ENCODE results near the gene SLC47A1.

The SLC47A1 gene

GRCh38 chr17:19590912-19591551, 57.4 kb downstream of the SLC47A1 start:
- H3K27me3 ChIP-seq (ENCODE audit: control insufficient read depth, insufficient read depth, low read length): no peaks in the 10 kb centered on the region
- H3K79me2 ChIP-seq: no peaks in the 10 kb centered on the region
- H3K9me3 ChIP-seq (ENCODE audit: control insufficient read depth, low read length): no peaks in the 10 kb centered on the region
- no peak overlapping the region for H3K4me3 ChIP-seq (ENCODE audit: low read depth, low read length)
- no peak for TF ChIP-seq CTCF (IDR thresholded peaks at IDR 0.05)
- H2AFZ ChIP-seq: no peak overlapping the region
- no peaks in the 10 kb centered on the region for H3K4me1 ChIP-seq
- no peak overlapping the region for H3K27ac ChIP-seq
- no peak overlapping the region for H3K4me2 ChIP-seq (ENCODE audit: low read length)
- H3K9ac ChIP-seq: no peak overlapping the region
- no peaks in the 10 kb centered on the region for H3K36me3 ChIP-seq (ENCODE audit: control insufficient read depth, insufficient read depth, low read length)

GRCh38 chr17:19592316-19592715, 58.7 kb downstream of the SLC47A1 start:
- H3K4me1 ChIP-seq: no peaks in the 10 kb centered on the region
- H3K4me2 ChIP-seq (ENCODE audit: low read length): no peak overlapping the region

GRCh38 chr17:19596869-19597268, 63.2 kb downstream of the SLC47A1 start:
- Histone ChIP-seq H3K36me3 (ENCODE audit: control insufficient read depth, insufficient read depth, low read length) (no peaks in the 10 kb centered on the region), H3K4me2 (ENCODE audit: low read length) (no peak overlapping the region), H3K9ac (no peak overlapping the region), H3K4me3 (ENCODE audit: low read depth, low read length) (no peak overlapping the region), H3K27ac (no peak overlapping the region), H3K27me3 (ENCODE audit: control insufficient read depth, insufficient read depth, low read length) (no peaks in the 10 kb centered on the region), H2AFZ (no peak overlapping the region), H3K4me1 (no peaks in the 10 kb centered on the region), H3K79me2 (no peaks in the 10 kb centered on the region), H3K9me3 (ENCODE audit: control insufficient read depth, low read length) (no peaks in the 10 kb centered on the region)
- TF ChIP-seq CTCF (IDR thresholded peaks at IDR 0.05): no peak

More at GRCh38 chr17:19592316-19592715, 58.7 kb downstream of the SLC47A1 start:
- Histone ChIP-seq H2AFZ (no peak overlapping the region), H3K4me3 (ENCODE audit: low read depth, low read length) (no peak overlapping the region), H3K36me3 (ENCODE audit: control insufficient read depth, insufficient read depth, low read length) (no peaks in the 10 kb centered on the region), H3K27ac (no peak overlapping the region), H3K79me2 (no peaks in the 10 kb centered on the region), H3K9ac (no peak overlapping the region), H3K9me3 (ENCODE audit: control insufficient read depth, low read length) (no peaks in the 10 kb centered on the region), H3K27me3 (ENCODE audit: control insufficient read depth, insufficient read depth, low read length) (no peaks in the 10 kb centered on the region)
- no peak for TF ChIP-seq CTCF (IDR thresholded peaks at IDR 0.05)

GRCh38 chr17:19610311-19610710, 76.7 kb downstream of the SLC47A1 start:
- no peaks in the 10 kb centered on the region for H3K36me3 ChIP-seq (ENCODE audit: control insufficient read depth, insufficient read depth, low read length)
- no peak overlapping the region for H2AFZ ChIP-seq
- H3K4me1 ChIP-seq: no peaks in the 10 kb centered on the region
- no peak overlapping the region for H3K4me2 ChIP-seq (ENCODE audit: low read length)
- H3K4me3 ChIP-seq (ENCODE audit: low read depth, low read length): no peak overlapping the region
- TF ChIP-seq CTCF (IDR thresholded peaks at IDR 0.05): no peak
- no peaks in the 10 kb centered on the region for H3K79me2 ChIP-seq
- no peak overlapping the region for H3K27ac ChIP-seq
- no peaks in the 10 kb centered on the region for H3K9me3 ChIP-seq (ENCODE audit: control insufficient read depth, low read length)
- no peak overlapping the region for H3K9ac ChIP-seq
- H3K27me3 ChIP-seq (ENCODE audit: control insufficient read depth, insufficient read depth, low read length): no peaks in the 10 kb centered on the region

- H3K4me1 ChIP-seq: no peaks in the 10 kb centered on the region
- no peaks in the 10 kb centered on the region for H3K27me3 ChIP-seq (ENCODE audit: control insufficient read depth, insufficient read depth, low read length)
- no peaks in the 10 kb centered on the region for H3K79me2 ChIP-seq
- H3K4me2 ChIP-seq (ENCODE audit: low read length): no peak overlapping the region
- no peak overlapping the region for H2AFZ ChIP-seq
- no peaks in the 10 kb centered on the region for H3K9me3 ChIP-seq (ENCODE audit: control insufficient read depth, low read length)
- TF ChIP-seq CTCF (IDR thresholded peaks at IDR 0.05): no peak
- no peaks in the 10 kb centered on the region for H3K36me3 ChIP-seq (ENCODE audit: control insufficient read depth, insufficient read depth, low read length)
- no peak overlapping the region for H3K9ac ChIP-seq
- no peak overlapping the region for H3K4me3 ChIP-seq (ENCODE audit: low read depth, low read length)
- no peak overlapping the region for H3K27ac ChIP-seq
These were observed 77.2 kb downstream of the SLC47A1 start for GRCh38 chr17:19610879-19611278.

All from parathyroid adenoma (tissue), 2 donors.